Measurements from ENCODE around the gene CPLX3. TPM values are rescaled to one million over a fixed set of nuclear protein-coding genes. Genes with fewer than 3 reads are reported as not detected.

The CPLX3 gene
- total and polyA plus RNA-seq, 2 experiments from 2014 or later = not detected

GRCh38 chr15:74867466-74868038, 41.1 kb downstream of the CPLX3 start:
- Histone ChIP-seq H3K79me2 (peaks cover 95% of the 10 kb centered on the region), H3K27me3 (no peaks in the 10 kb centered on the region), H4K20me1 (ENCODE audit: insufficient read depth, poor library complexity, severe bottlenecking) (peaks cover 57% of the 10 kb centered on the region), H3K4me3 (no peak overlapping the region), H3K9me3 (ENCODE audit: low read depth) (no peaks in the 10 kb centered on the region), H3K36me3 (replicated peaks; ENCODE audit: insufficient read depth, low read depth) (no peaks in the 10 kb centered on the region), H3K9me2 (replicated peaks; ENCODE audit: insufficient read depth) (no peaks in the 10 kb centered on the region), H3K4me1 (ENCODE audit: insufficient read depth) (peaks cover 71% of the 10 kb centered on the region), H3K27ac (peak overlapping the region; percentile 98), H2AFZ (no peak overlapping the region), H3K4me2 (peak overlapping the region; percentile 46)
- 74% methylated on average over 1 of the region's 1 CpG for WGBS (ENCODE audit: low lambda C conversion rate, missing lambda C conversion rate)
- DNase-seq (ENCODE audit: low spot score) = no peak
- TF ChIP-seq EZH2phosphoT487 (IDR thresholded peaks at IDR 0.05; ENCODE audit: low read depth, severe bottlenecking, unreplicated experiment) (no peak), CTCF (IDR thresholded peaks at IDR 0.05; ENCODE audit: poor library complexity) (no peak), EZH2 (IDR thresholded peaks at IDR 0.05; ENCODE audit: borderline replicate concordance) (no peak)

- Histone ChIP-seq H3K79me2 (peaks cover 92% of the 10 kb centered on the region), H3K4me1 (ENCODE audit: insufficient read depth) (peaks cover 71% of the 10 kb centered on the region), H3K9me3 (ENCODE audit: low read depth) (no peaks in the 10 kb centered on the region), H4K20me1 (ENCODE audit: insufficient read depth, poor library complexity, severe bottlenecking) (peaks cover 57% of the 10 kb centered on the region), H3K4me3 (no peak overlapping the region), H3K27ac (peak overlapping the region; percentile 98), H3K27me3 (no peaks in the 10 kb centered on the region), H3K4me2 (peak overlapping the region; percentile 46), H2AFZ (no peak overlapping the region), H3K36me3 (replicated peaks; ENCODE audit: insufficient read depth, low read depth) (no peaks in the 10 kb centered on the region), H3K9me2 (replicated peaks; ENCODE audit: insufficient read depth) (no peaks in the 10 kb centered on the region)
- 74% methylated on average over 6 of the region's 6 CpGs for WGBS (ENCODE audit: low lambda C conversion rate, missing lambda C conversion rate)
- TF ChIP-seq EZH2 (IDR thresholded peaks at IDR 0.05; ENCODE audit: borderline replicate concordance) (no peak), CTCF (IDR thresholded peaks at IDR 0.05; ENCODE audit: poor library complexity) (no peak), EZH2phosphoT487 (IDR thresholded peaks at IDR 0.05; ENCODE audit: low read depth, severe bottlenecking, unreplicated experiment) (no peak)
- DNase-seq (ENCODE audit: low spot score) = no peak
Observed at GRCh38 chr15:74868059-74868458, 41.6 kb downstream of the CPLX3 start.

- H3K9me3 ChIP-seq (ENCODE audit: low read depth) = no peaks in the 10 kb centered on the region
- peak overlapping the region; percentile 98 for H3K27ac ChIP-seq
- TF ChIP-seq EZH2phosphoT487 (IDR thresholded peaks at IDR 0.05; ENCODE audit: low read depth, severe bottlenecking, unreplicated experiment) (no peak), EZH2 (IDR thresholded peaks at IDR 0.05; ENCODE audit: borderline replicate concordance) (no peak), CTCF (IDR thresholded peaks at IDR 0.05; ENCODE audit: poor library complexity) (no peak)
- DNase-seq (ENCODE audit: low spot score) = no peak
- H4K20me1 ChIP-seq (ENCODE audit: insufficient read depth, poor library complexity, severe bottlenecking) = peaks cover 54% of the 10 kb centered on the region
- no peaks in the 10 kb centered on the region for H3K27me3 ChIP-seq
- no peaks in the 10 kb centered on the region for H3K9me2 ChIP-seq (replicated peaks; ENCODE audit: insufficient read depth)
- peak overlapping the region; percentile 91 for H3K4me2 ChIP-seq
- no peaks in the 10 kb centered on the region for H3K36me3 ChIP-seq (replicated peaks; ENCODE audit: insufficient read depth, low read depth)
- H3K79me2 ChIP-seq = peaks cover 79% of the 10 kb centered on the region
- no peak overlapping the region for H2AFZ ChIP-seq
- peaks cover 71% of the 10 kb centered on the region for H3K4me1 ChIP-seq (ENCODE audit: insufficient read depth)
- no peak overlapping the region for H3K4me3 ChIP-seq
Observed at GRCh38 chr15:74869372-74869725, 42.9 kb downstream of the CPLX3 start.
